Measurements from ENCODE around the gene TBX21.

DNA sequence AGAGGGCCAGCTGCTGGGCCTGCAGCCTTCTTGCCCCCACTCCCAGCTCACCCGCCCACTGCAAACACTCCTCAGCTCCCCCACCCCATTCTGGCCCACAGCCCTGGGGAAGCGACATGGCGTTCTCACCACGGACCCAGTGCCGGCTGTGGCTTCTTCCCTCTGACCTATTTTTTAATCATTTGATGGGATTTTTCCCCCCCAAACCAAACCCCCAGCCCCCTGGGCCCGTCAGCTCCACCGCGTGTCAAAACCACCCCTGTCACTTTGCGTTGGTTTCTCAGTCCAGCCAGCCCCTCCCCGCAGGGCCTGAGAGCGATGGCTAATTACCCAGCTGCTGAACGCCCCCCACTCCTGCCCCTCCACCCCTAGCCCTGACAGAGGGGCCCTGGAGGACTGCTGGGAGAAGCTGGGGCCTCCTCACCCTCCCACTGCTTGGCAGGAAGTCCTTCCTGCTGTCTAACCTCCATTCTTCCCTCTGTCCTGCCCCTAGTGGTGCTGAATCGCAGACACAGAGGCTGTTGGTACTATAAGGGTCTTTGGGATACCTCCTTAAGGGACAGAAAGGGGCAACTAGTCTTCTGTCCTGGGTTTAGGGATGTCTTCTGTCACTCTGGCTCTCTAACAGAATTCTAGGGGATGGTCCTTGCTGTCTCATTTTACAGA, 7.5 kb upstream of the TBX21 start:
- TF ChIP-seq OSR1 (CRISPR knock-in tag; IDR thresholded peaks at IDR 0.05) (no peak), ZNF8 (CRISPR knock-in tag; IDR thresholded peaks at IDR 0.05) (no peak), ZC3H10 (CRISPR knock-in tag; IDR thresholded peaks at IDR 0.05) (no peak), ESRRG (CRISPR knock-in tag; IDR thresholded peaks at IDR 0.05) (no peak), TOX (CRISPR knock-in tag; IDR thresholded peaks at IDR 0.05; ENCODE audit: borderline replicate concordance) (no peak), ZFP30 (CRISPR knock-in tag; IDR thresholded peaks at IDR 0.05) (no peak), TCF4 (CRISPR knock-in tag; IDR thresholded peaks at IDR 0.05; ENCODE audit: borderline replicate concordance) (no peak), SNAI2 (CRISPR knock-in tag; IDR thresholded peaks at IDR 0.05) (no peak), ISL1 (CRISPR knock-in tag; IDR thresholded peaks at IDR 0.05) (no peak), RARB (CRISPR knock-in tag; IDR thresholded peaks at IDR 0.05) (no peak), ZNF70 (CRISPR knock-in tag; IDR thresholded peaks at IDR 0.05) (no peak)
- TF ChIP-seq, protein P1, sequence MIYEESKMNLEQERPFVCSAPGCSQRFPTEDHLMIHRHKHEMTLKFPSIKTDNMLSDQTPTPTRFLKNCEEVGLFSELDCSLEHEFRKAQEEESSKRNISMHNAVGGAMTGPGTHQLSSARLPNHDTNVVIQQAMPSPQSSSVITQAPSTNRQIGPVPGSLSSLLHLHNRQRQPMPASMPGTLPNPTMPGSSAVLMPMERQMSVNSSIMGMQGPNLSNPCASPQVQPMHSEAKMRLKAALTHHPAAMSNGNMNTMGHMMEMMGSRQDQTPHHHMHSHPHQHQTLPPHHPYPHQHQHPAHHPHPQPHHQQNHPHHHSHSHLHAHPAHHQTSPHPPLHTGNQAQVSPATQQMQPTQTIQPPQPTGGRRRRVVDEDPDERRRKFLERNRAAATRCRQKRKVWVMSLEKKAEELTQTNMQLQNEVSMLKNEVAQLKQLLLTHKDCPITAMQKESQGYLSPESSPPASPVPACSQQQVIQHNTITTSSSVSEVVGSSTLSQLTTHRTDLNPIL (CRISPR knock-in tag; IDR thresholded peaks at IDR 0.05; ENCODE audit: low read depth) = no peak
- TF ChIP-seq, protein P2, sequence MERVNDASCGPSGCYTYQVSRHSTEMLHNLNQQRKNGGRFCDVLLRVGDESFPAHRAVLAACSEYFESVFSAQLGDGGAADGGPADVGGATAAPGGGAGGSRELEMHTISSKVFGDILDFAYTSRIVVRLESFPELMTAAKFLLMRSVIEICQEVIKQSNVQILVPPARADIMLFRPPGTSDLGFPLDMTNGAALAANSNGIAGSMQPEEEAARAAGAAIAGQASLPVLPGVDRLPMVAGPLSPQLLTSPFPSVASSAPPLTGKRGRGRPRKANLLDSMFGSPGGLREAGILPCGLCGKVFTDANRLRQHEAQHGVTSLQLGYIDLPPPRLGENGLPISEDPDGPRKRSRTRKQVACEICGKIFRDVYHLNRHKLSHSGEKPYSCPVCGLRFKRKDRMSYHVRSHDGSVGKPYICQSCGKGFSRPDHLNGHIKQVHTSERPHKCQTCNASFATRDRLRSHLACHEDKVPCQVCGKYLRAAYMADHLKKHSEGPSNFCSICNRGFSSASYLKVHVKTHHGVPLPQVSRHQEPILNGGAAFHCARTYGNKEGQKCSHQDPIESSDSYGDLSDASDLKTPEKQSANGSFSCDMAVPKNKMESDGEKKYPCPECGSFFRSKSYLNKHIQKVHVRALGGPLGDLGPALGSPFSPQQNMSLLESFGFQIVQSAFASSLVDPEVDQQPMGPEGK (CRISPR knock-in tag; IDR thresholded peaks at IDR 0.05; ENCODE audit: borderline replicate concordance) = no peak
- TF ChIP-seq, protein P3, sequence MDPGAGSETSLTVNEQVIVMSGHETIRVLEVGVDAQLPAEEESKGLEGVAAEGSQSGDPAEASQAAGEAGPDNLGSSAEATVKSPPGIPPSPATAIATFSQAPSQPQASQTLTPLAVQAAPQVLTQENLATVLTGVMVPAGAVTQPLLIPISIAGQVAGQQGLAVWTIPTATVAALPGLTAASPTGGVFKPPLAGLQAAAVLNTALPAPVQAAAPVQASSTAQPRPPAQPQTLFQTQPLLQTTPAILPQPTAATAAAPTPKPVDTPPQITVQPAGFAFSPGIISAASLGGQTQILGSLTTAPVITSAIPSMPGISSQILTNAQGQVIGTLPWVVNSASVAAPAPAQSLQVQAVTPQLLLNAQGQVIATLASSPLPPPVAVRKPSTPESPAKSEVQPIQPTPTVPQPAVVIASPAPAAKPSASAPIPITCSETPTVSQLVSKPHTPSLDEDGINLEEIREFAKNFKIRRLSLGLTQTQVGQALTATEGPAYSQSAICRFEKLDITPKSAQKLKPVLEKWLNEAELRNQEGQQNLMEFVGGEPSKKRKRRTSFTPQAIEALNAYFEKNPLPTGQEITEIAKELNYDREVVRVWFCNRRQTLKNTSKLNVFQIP (CRISPR knock-in tag; IDR thresholded peaks at IDR 0.05; ENCODE audit: borderline replicate concordance, low read depth) = no peak

All from SK-N-SH treated with all-trans-retinoic acid at 6 μM for 48 hours (cell line).